ENCODE data around the gene CWC15. TPM values are rescaled to one million over a fixed set of nuclear protein-coding genes. Genes with fewer than 3 reads are reported as not detected.
A peak's percentile ranks its signal among the peaks of the same experiment; 100 is the strongest.

CWC15 gene
- total and polyA plus RNA-seq, 9 of the 15 experiments (the other 6 are each of a cell fraction or from before 2014, with no cell fraction given): 47.3 to 168 (median 89.2) TPM

- Histone ChIP-seq H2AFZ (ENCODE audit: low read depth, low read length) (no peak overlapping the region), H3K9ac (ENCODE audit: insufficient read depth in 1 of 2, low read depth in 2 of 2, low read length in 2 of 2) (no peak overlapping the region), H3K9me3 (replicated peaks; ENCODE audit: control insufficient read depth, insufficient read depth, low read depth, low read length) (0 out of 2 replicates have a peak, but pooled peaks cover 3% of the 10 kb centered on the region), H4K20me1 (replicated peaks; ENCODE audit: control insufficient read depth, insufficient read depth, low read length) (no peaks in the 10 kb centered on the region), H3K9me1 (ENCODE audit: control insufficient read depth, insufficient read depth, low read length) (no peaks in the 10 kb centered on the region), H3K4me2 (ENCODE audit: insufficient read depth, low read length) (no peak overlapping the region), H3K4me3 (no peak overlapping the region), H3K79me2 (ENCODE audit: control insufficient read depth, insufficient read depth, low read length) (no peaks in the 10 kb centered on the region), H3K36me3 (ENCODE audit: control insufficient read depth, insufficient read depth, low read length) (no peaks in the 10 kb centered on the region), H3K4me1 (replicated peaks in 1 of 2; ENCODE audit: control insufficient read depth in 2 of 2, insufficient read depth in 2 of 2, low read length in 2 of 2) (no peaks in the 10 kb centered on the region; a peak in 1 of 5 replicates), H3K27ac (ENCODE audit: extremely low read depth, low read depth, low read length) (no peak overlapping the region), H3K27me3 (ENCODE audit: control insufficient read depth in 2 of 2, insufficient read depth in 2 of 2, low read length in 2 of 2) (peaks cover 3 to 8% of the 10 kb centered on the region in 2 experiments; a peak in 1 of 5 replicates)
- BruUV-seq (replicated peaks): no TSS peak
- no peak for ATAC-seq
- TF ChIP-seq ZNF551 (CRISPR knock-in tag; IDR thresholded peaks at IDR 0.05): no peak
- 0 out of 2 replicates have a peak, but pooled peaks have one; percentile 31 for TF ChIP-seq SPI1 (IDR thresholded peaks at IDR 0.05; ENCODE audit: borderline replicate concordance, low read depth, low read length)
- peak; percentile 59 for TF ChIP-seq RFX1 (IDR thresholded peaks at IDR 0.05)
- WGBS (ENCODE audit: insufficient coverage, low coverage, missing lambda C conversion rate): 0% methylated on average over 5 of the region's 5 CpGs
- intact Hi-C loops (cut with micrococcal nuclease): no loop called here
- POLR2A ChIA-PET: interaction anchor here (0.6 to 1.1 kb wide), 2 partner anchors 26 to 409 kb away, joined by 3 to 4 read pairs; no protein-coding TSS in a partner anchor
- no peak for DNase-seq (ENCODE audit: extremely low read depth in 1 of 4, low spot score in 3 of 4)
- CTCF ChIA-PET (ENCODE audit: low intra/inter-chr PET ratio): no interaction called here
- in situ Hi-C loops (cut with MboI): no loop called here
- no peak for FAIRE-seq
These were observed 50.9 kb downstream of the CWC15 start for GRCh38 chr11:94922321-94923003.

GRCh38 chr11:94920311-94920710, 53.0 kb downstream of the CWC15 start:
- H3K4me3 ChIP-seq: no peak overlapping the region
- no peak for DNase-seq (ENCODE audit: extremely low read depth in 1 of 4, low spot score in 3 of 4)
- CTCF ChIA-PET (ENCODE audit: low intra/inter-chr PET ratio): no interaction called here
- no peak overlapping the region for H3K9ac ChIP-seq (ENCODE audit: insufficient read depth in 1 of 2, low read depth in 2 of 2, low read length in 2 of 2)
- in situ Hi-C loops (cut with MboI): no loop called here
- no peak overlapping the region for H2AFZ ChIP-seq (ENCODE audit: low read depth, low read length)
- no peak for FAIRE-seq
- no peaks in the 10 kb centered on the region for H4K20me1 ChIP-seq (replicated peaks; ENCODE audit: control insufficient read depth, insufficient read depth, low read length)
- 0 out of 2 replicates have a peak, but pooled peaks cover 3% of the 10 kb centered on the region for H3K9me3 ChIP-seq (replicated peaks; ENCODE audit: control insufficient read depth, insufficient read depth, low read depth, low read length)
- no peaks in the 10 kb centered on the region for H3K9me1 ChIP-seq (ENCODE audit: control insufficient read depth, insufficient read depth, low read length)
- no peaks in the 10 kb centered on the region for H3K4me1 ChIP-seq (replicated peaks in 1 of 2; ENCODE audit: control insufficient read depth in 2 of 2, insufficient read depth in 2 of 2, low read length in 2 of 2)
- intact Hi-C loops (cut with micrococcal nuclease): no loop called here
- no peaks in the 10 kb centered on the region for H3K36me3 ChIP-seq (ENCODE audit: control insufficient read depth, insufficient read depth, low read length)
- H3K79me2 ChIP-seq (ENCODE audit: control insufficient read depth, insufficient read depth, low read length): no peaks in the 10 kb centered on the region
- H3K27ac ChIP-seq (ENCODE audit: extremely low read depth, low read depth, low read length): no peak overlapping the region
- no peak for ATAC-seq
- BruUV-seq (replicated peaks): no TSS peak
- POLR2A ChIA-PET: no interaction called here
- H3K27me3 ChIP-seq (ENCODE audit: control insufficient read depth in 2 of 2, insufficient read depth in 2 of 2, low read length in 2 of 2): peaks cover 3 to 8% of the 10 kb centered on the region in 2 experiments; a peak in 2 of 5 replicates
- no peak overlapping the region for H3K4me2 ChIP-seq (ENCODE audit: insufficient read depth, low read length)
- TF ChIP-seq POLR3G (IDR thresholded peaks at IDR 0.05; ENCODE audit: extremely low read depth, insufficient read length, insufficient replicate concordance) (no peak), ZNF785 (CRISPR knock-in tag; IDR thresholded peaks at IDR 0.05) (no peak), MIER1 (IDR thresholded peaks at IDR 0.05; ENCODE audit: low read depth) (no peak), ZNF395 (CRISPR knock-in tag; IDR thresholded peaks at IDR 0.05) (no peak), CBFB (CRISPR knock-in tag; IDR thresholded peaks at IDR 0.05) (no peak), HIVEP1 (CRISPR knock-in tag; IDR thresholded peaks at IDR 0.05) (no peak), ZC3H8 (IDR thresholded peaks at IDR 0.05) (no peak), CHAMP1 (IDR thresholded peaks at IDR 0.05) (no peak), POLR3A (IDR thresholded peaks at IDR 0.05; ENCODE audit: borderline replicate concordance, extremely low read depth, insufficient read depth, insufficient read length) (no peak)
